Measurements from ENCODE around the gene C9orf50.

C9orf50 gene

GRCh38 chr9:129576546-129577543, 44.1 kb downstream of the C9orf50 start:
- FAIRE-seq (no peak), DNase-seq (ENCODE audit: insufficient read length, low spot score) (no peak)
- TF ChIP-seq POLR2AphosphoS5 (IDR thresholded peaks at IDR 0.05; ENCODE audit: low read depth, low read length) (no peak), TAF1 (IDR thresholded peaks at IDR 0.05; ENCODE audit: low read depth, low read length) (no peak), POLR2A (IDR thresholded peaks at IDR 0.05; ENCODE audit: low read depth, low read length) (no peak), SPI1 (IDR thresholded peaks at IDR 0.05; ENCODE audit: low read depth, low read length) (no peak), POU2F2 (IDR thresholded peaks at IDR 0.05; ENCODE audit: low read depth, low read length) (no peak), PAX5 (IDR thresholded peaks at IDR 0.05; ENCODE audit: insufficient read depth, low read length, severe bottlenecking) (no peak)

GRCh38 chr9:129575818-129576217, 45.1 kb downstream of the C9orf50 start:
- no peak for TF ChIP-seq POLR2A (IDR thresholded peaks at IDR 0.05; ENCODE audit: low read depth, low read length)
- no peak for TF ChIP-seq SPI1 (IDR thresholded peaks at IDR 0.05; ENCODE audit: low read depth, low read length)
- TF ChIP-seq TAF1 (IDR thresholded peaks at IDR 0.05; ENCODE audit: low read depth, low read length) = no peak
- no peak for TF ChIP-seq PAX5 (IDR thresholded peaks at IDR 0.05; ENCODE audit: insufficient read depth, low read length, severe bottlenecking)
- TF ChIP-seq POU2F2 (IDR thresholded peaks at IDR 0.05; ENCODE audit: low read depth, low read length) = no peak
- no peak for TF ChIP-seq POLR2AphosphoS5 (IDR thresholded peaks at IDR 0.05; ENCODE audit: low read depth, low read length)
- no peak for DNase-seq (ENCODE audit: insufficient read length, low spot score)
- peak; percentile 56 for FAIRE-seq

- TF ChIP-seq TAF1 (IDR thresholded peaks at IDR 0.05; ENCODE audit: low read depth, low read length) (no peak), POLR2A (IDR thresholded peaks at IDR 0.05; ENCODE audit: low read depth, low read length) (no peak), POLR2AphosphoS5 (IDR thresholded peaks at IDR 0.05; ENCODE audit: low read depth, low read length) (no peak), POU2F2 (IDR thresholded peaks at IDR 0.05; ENCODE audit: low read depth, low read length) (no peak), PAX5 (IDR thresholded peaks at IDR 0.05; ENCODE audit: insufficient read depth, low read length, severe bottlenecking) (no peak), SPI1 (IDR thresholded peaks at IDR 0.05; ENCODE audit: low read depth, low read length) (no peak)
- no peak for FAIRE-seq
- DNase-seq (ENCODE audit: insufficient read length, low spot score) = no peak
These were observed 45.9 kb downstream of the C9orf50 start for GRCh38 chr9:129574911-129575585.

GRCh38 chr9:129573977-129574376, 46.9 kb downstream of the C9orf50 start:
- DNase-seq (ENCODE audit: insufficient read length, low spot score) (no peak), FAIRE-seq (no peak)

GRCh38 chr9:129572517-129572916, 48.4 kb downstream of the C9orf50 start:
- DNase-seq (ENCODE audit: insufficient read length, low spot score) (no peak), FAIRE-seq (no peak)
- TF ChIP-seq SPI1 (IDR thresholded peaks at IDR 0.05; ENCODE audit: low read depth, low read length) (no peak), POU2F2 (IDR thresholded peaks at IDR 0.05; ENCODE audit: low read depth, low read length) (no peak), POLR2A (IDR thresholded peaks at IDR 0.05; ENCODE audit: low read depth, low read length) (no peak), POLR2AphosphoS5 (IDR thresholded peaks at IDR 0.05; ENCODE audit: low read depth, low read length) (no peak), TAF1 (IDR thresholded peaks at IDR 0.05; ENCODE audit: low read depth, low read length) (no peak), PAX5 (IDR thresholded peaks at IDR 0.05; ENCODE audit: insufficient read depth, low read length, severe bottlenecking) (no peak)

More at GRCh38 chr9:129573977-129574376, 46.9 kb downstream of the C9orf50 start:
- TF ChIP-seq POLR2AphosphoS5 (IDR thresholded peaks at IDR 0.05; ENCODE audit: low read depth, low read length) (no peak), PAX5 (IDR thresholded peaks at IDR 0.05; ENCODE audit: insufficient read depth, low read length, severe bottlenecking) (no peak), POLR2A (IDR thresholded peaks at IDR 0.05; ENCODE audit: low read depth, low read length) (no peak), SPI1 (IDR thresholded peaks at IDR 0.05; ENCODE audit: low read depth, low read length) (no peak), POU2F2 (IDR thresholded peaks at IDR 0.05; ENCODE audit: low read depth, low read length) (no peak), TAF1 (IDR thresholded peaks at IDR 0.05; ENCODE audit: low read depth, low read length) (no peak)

- DNase-seq (ENCODE audit: insufficient read length, low spot score) (no peak), FAIRE-seq (no peak)
- TF ChIP-seq PAX5 (IDR thresholded peaks at IDR 0.05; ENCODE audit: insufficient read depth, low read length, severe bottlenecking) (no peak), SPI1 (IDR thresholded peaks at IDR 0.05; ENCODE audit: low read depth, low read length) (no peak), POLR2AphosphoS5 (IDR thresholded peaks at IDR 0.05; ENCODE audit: low read depth, low read length) (no peak), POLR2A (IDR thresholded peaks at IDR 0.05; ENCODE audit: low read depth, low read length) (no peak), POU2F2 (IDR thresholded peaks at IDR 0.05; ENCODE audit: low read depth, low read length) (no peak), TAF1 (IDR thresholded peaks at IDR 0.05; ENCODE audit: low read depth, low read length) (no peak)
These were observed 48.9 kb downstream of the C9orf50 start for GRCh38 chr9:129572052-129572425.

- no peak for FAIRE-seq
These were observed 49.4 kb downstream of the C9orf50 start for GRCh38 chr9:129571298-129572051.

GRCh38 chr9:129570450-129571297, 50.2 kb downstream of the C9orf50 start:
- no peak for TF ChIP-seq POU2F2 (IDR thresholded peaks at IDR 0.05; ENCODE audit: low read depth, low read length)
- TF ChIP-seq TAF1 (IDR thresholded peaks at IDR 0.05; ENCODE audit: low read depth, low read length) = no peak
- no peak for TF ChIP-seq PAX5 (IDR thresholded peaks at IDR 0.05; ENCODE audit: insufficient read depth, low read length, severe bottlenecking)
- TF ChIP-seq POLR2AphosphoS5 (IDR thresholded peaks at IDR 0.05; ENCODE audit: low read depth, low read length) = no peak
- TF ChIP-seq POLR2A (IDR thresholded peaks at IDR 0.05; ENCODE audit: low read depth, low read length) = no peak
- no peak for TF ChIP-seq SPI1 (IDR thresholded peaks at IDR 0.05; ENCODE audit: low read depth, low read length)
- DNase-seq (ENCODE audit: insufficient read length, low spot score) (no peak), FAIRE-seq (no peak)

More at GRCh38 chr9:129571298-129572051, 49.4 kb downstream of the C9orf50 start:
- no peak for TF ChIP-seq POU2F2 (IDR thresholded peaks at IDR 0.05; ENCODE audit: low read depth, low read length)
- TF ChIP-seq POLR2AphosphoS5 (IDR thresholded peaks at IDR 0.05; ENCODE audit: low read depth, low read length) = no peak
- no peak for TF ChIP-seq TAF1 (IDR thresholded peaks at IDR 0.05; ENCODE audit: low read depth, low read length)
- TF ChIP-seq SPI1 (IDR thresholded peaks at IDR 0.05; ENCODE audit: low read depth, low read length) = no peak
- TF ChIP-seq PAX5 (IDR thresholded peaks at IDR 0.05; ENCODE audit: insufficient read depth, low read length, severe bottlenecking) = no peak
- no peak for TF ChIP-seq POLR2A (IDR thresholded peaks at IDR 0.05; ENCODE audit: low read depth, low read length)
- DNase-seq (ENCODE audit: insufficient read length, low spot score) = no peak

All from GM12891 (cell line).